ENCODE results near the gene ANKRD12.
"Not testable (repeated sequence)": the region's sequence is repeated elsewhere in the genome, so short reads cannot be mapped to it uniquely, and the experiment has no call there.

The ANKRD12 gene

GRCh38 chr18:9146224-9146623, 9.6 kb downstream of the ANKRD12 start:
- no peak for DNase-seq (ENCODE audit: low spot score)

GRCh38 chr18:9147440-9148202, 11.0 kb downstream of the ANKRD12 start:
- no peak for DNase-seq (ENCODE audit: low spot score)

DNA sequence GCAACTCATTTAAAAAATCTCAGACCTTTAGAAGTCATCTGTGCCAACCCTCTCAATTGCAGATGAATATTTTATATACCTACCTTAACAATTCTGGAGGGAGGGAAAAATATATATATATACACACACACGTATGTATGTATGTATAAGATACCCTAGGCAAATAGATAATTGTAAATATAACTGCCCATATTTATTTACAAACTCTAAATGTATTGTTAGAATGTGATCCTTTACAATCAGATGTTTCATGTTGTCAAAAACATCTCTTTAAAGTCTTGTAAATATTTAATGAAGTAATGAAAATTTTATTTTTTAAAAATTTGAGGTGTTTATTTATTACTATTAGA, 11.6 kb downstream of the ANKRD12 start:
- no peak for DNase-seq (ENCODE audit: low spot score)

GRCh38 chr18:9150121-9150520, 13.5 kb downstream of the ANKRD12 start:
- DNase-seq (ENCODE audit: low spot score): no peak

GRCh38 chr18:9153256-9153655, 16.7 kb downstream of the ANKRD12 start:
- DNase-seq (ENCODE audit: low spot score): no peak

DNA sequence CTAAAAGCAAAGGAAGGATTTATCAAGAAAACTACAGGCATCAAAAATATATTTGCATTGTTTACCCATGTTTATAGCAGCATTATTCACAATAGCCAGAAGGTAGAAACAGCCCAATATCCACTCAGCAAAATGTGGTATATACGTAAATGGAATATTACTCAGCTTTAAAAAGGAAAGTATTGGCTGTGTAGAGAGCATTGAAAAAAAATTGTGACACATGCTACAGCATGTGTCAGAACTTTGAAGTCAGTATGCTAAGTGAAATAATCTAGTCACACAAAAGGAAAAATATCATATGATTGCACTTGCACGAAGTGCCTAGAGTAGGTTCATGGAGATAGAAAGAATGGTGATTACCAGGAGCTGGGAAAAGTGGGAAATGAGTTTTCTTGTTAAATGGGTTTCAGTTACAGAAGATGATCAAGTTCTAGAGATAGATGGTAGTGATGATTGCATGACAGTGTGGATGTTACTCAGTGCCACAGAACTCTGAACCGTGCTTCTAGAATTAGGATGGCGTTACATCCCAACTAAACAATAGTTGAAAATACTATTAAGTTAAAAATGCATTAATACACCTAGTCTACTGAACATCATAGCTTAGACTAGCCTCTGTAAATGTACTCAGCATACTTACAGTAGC, 20.1 kb downstream of the ANKRD12 start:
- no peak for DNase-seq (ENCODE audit: low spot score)

GRCh38 chr18:9157806-9158205, 21.2 kb downstream of the ANKRD12 start:
- no peak for DNase-seq (ENCODE audit: low spot score)

GRCh38 chr18:9160014-9160413, 23.4 kb downstream of the ANKRD12 start:
- no peak for DNase-seq (ENCODE audit: low spot score)

DNA sequence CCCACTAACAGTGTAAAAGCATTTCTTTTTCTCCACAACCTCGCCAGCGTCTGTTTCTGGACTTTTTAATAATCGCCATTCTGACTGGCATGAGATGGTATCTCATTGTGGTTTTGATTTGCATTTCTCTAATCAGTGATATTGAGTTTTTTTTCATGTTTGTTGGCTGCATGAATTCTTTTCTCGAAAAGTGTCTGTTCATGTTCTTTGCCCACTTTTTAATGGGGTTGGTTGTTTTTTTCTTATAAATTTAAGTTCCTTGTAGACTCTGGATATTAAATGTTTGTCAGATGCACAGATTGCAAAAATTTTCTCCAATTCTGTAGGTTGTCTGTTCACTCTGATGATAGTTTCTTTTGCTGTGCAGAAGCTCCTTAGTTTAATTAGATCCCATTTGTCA, 26.1 kb downstream of the ANKRD12 start:
- DNase-seq (ENCODE audit: low spot score): not testable (repeated sequence)

DNA sequence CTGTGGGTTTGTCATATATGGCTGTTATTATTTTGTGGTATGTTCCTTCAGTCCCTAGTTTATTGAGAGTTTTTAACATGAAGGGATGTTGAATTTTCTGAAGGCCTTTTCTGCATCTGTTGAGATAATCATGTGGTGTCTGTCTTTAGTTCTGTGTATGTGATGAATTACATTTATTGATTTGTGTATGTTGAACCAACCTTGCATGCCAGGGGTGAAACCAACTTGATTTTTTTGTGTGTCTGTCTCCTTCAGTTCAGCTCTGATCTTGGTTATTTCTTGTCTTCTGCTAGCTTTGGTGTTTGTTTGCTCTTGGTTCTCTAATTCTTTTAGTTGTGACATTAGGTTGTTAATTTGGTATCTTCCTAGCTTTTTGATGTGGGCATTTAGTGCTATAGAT, 27.6 kb downstream of the ANKRD12 start:
- DNase-seq (ENCODE audit: low spot score): not testable (repeated sequence)

DNA sequence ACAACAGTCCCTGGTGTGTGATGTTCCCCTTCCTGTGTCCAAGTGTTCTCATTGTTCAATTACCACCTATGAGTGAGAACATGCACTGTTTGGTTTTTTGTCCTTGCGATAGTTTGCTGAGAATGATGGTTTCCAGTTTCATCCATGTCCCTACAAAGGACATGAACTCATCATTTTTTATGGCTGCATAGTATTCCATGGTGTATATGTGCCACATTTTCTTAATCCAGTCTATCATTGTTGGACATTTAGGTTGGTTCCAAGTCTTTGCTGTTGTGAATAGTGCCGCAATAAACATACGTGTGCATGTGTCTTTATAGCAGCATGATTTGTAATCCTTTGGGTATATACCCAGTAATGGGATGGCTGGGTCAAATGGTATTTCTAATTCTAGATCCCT, 29.3 kb downstream of the ANKRD12 start:
- DNase-seq (ENCODE audit: low spot score): not testable (repeated sequence)

- not testable (repeated sequence) for DNase-seq (ENCODE audit: low spot score)
These were observed 32.9 kb downstream of the ANKRD12 start for GRCh38 chr18:9169515-9169914.

DNA sequence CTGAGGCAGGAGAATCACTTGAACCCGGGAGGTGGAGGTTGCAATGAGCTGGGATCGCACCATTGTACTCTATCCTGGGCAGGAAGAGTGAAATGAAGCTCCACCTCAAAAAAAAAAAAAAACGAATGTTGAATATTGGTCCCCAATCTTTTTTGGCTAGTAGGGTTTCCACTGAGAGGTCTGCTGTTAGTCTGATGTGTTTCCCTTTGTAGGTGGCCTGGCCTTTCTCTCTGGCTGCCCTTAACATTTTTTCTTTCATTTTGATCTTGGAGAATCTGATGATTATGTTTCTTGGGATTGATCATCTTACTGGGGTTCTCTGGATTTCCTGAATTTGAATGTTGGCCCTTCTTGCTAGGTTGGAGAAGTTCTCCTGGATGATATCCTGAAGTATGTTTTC, 35.3 kb downstream of the ANKRD12 start:
- DNase-seq (ENCODE audit: low spot score): not testable (repeated sequence)

DNA sequence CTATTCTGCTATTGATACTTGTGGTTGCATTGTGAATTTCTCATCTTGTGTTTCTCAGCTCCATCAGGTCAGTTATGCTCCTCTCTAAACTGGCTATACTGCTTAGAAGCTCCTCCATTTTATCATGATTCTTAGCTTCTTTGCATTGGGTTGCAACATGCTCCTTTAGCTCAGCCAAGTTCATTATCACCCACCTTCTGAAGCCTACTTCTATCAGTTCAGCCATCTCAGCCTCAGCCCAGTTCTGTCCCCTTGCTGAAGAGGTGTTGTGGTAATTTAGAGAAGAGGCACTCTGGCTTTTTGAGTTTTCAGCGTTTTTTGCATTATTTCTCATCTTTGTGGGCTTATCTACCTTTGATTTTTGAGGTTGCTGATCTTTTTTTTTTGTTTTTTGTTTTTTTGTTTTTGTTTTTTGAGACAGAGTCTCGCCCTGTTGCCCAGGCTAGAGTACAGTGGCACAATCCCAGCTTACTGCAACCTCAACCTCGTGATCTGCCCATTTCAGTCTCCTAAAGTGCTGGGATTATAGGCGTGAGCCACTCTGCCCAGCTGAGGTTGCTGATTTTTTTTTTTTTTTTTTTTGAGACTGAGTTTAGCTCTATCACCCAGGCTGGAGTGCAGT, 36.0 kb downstream of the ANKRD12 start:
- no peak for DNase-seq (ENCODE audit: low spot score)

DNA sequence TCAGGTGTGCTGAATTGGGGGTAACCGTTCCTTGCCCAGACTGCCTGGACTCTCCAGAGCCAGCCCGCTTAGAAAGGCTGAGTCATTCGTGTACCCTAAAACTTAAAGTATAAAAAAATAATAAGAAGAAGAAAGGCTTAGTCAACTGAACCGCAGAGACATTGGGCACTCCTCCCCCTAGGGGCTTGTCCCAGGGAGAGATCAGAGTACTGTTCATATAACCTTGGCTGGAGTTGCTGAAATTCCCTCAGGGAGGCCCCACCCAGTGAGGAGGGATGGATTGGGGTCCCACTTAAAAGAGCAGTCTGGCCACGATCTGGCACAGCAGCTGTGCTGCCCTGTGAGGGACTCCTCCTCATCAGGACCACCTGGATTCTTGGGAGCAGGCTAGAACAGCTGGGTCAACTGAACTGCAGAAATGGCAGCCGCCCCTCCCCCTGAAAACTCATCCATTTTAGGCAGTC, 37.2 kb downstream of the ANKRD12 start:
- no peak for DNase-seq (ENCODE audit: low spot score)

GRCh38 chr18:9174302-9174701, 37.7 kb downstream of the ANKRD12 start:
- DNase-seq (ENCODE audit: low spot score): no peak

GRCh38 chr18:9175115-9175514, 38.5 kb downstream of the ANKRD12 start:
- DNase-seq (ENCODE audit: low spot score): no peak

DNA sequence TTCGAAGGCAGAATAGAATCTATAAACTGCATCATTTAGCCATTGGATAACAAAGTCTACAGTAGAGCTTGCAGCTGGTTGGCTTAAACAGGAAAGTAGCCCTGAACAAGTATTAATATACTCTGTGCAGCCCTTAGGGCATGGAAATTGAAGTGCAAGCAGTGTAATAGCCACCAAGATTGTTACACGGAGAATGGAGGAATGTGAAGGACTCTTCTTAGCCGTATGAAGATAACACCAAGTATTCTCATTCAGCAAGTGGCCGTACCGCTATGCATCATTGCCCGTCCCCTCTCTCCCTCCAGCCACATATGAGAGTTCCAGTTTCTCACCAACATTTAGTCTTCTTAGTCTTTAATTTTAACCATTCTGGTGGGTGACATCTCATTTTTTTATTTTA, 40.5 kb downstream of the ANKRD12 start:
- no peak for DNase-seq (ENCODE audit: low spot score)

DNA sequence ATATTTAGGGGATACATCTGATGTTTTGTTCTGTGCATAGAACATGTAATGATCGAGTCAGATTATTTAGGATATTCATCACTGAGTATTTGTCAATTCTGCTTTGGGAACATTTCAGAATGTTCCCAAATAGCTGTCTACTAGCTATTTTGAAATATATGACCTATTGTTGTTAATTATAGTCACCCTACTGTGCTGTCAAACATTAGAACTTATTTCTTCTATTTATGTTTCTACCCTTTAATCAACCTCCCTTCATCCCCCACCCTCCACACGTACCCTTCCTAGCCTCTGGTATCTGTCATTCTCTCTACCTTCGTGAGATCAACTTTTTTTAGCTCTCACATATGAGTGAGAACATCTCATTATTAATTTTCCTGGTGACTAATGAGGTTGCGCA, 40.9 kb downstream of the ANKRD12 start:
- no peak for DNase-seq (ENCODE audit: low spot score)

- no peak for DNase-seq (ENCODE audit: low spot score)
These were observed 42.0 kb downstream of the ANKRD12 start for GRCh38 chr18:9178557-9178956.

- DNase-seq (ENCODE audit: low spot score): no peak
These were observed 44.7 kb downstream of the ANKRD12 start for GRCh38 chr18:9181275-9181674.

DNA sequence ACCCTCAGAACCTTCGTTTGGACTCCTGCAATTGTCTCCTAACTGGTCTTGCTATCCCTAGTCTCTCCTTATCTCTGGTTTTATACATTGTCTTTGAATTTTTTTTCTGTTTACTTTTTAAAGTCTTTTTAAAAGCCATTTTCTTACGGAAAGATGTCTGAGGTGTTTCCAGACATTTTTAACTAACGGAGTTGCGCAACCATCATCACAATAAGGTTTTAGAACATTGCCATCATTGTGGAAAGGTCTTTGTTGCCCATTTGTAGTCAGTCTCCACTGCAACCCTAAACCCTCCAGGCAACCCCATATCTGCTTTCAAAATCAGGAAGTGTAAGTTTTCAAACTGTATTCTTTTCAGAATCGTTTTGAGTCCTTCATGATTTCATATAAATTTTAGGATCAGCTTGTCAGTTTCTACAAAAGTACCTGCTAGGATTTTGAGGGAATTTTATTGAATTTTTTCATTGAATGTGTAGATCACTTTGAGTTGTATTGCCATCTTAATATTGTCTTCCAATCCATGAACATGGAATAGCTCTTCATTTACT, 46.3 kb downstream of the ANKRD12 start:
- no peak for DNase-seq (ENCODE audit: low spot score)

DNA sequence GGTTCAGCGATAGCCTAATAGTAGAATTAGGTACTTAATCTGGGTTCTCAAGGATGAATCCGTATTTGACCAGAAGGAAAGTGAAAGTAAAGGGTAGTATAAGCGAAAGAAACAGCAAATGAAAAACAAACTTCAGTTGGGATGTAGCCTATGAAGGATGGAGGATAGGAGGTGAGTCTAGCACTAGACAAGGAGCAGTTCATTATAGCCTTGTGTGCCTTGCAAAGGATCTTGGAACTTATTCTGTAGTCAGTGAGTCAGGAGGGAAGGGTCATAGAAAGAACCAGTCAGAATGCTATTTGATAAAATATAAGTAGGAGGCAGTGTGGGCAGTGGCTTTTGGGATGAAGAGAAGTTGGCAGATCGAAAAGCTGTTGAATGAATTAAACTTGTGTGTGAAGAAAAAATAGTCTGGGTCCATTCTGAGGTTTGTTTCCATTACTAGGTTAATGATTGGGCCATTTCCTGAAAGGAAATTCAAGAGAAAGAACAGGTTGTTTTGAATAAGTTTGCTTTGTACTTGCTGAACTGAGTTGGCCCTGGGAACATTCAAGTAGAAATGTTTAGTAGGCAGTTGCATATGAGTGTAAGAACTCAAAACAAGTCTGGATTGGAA, 48.5 kb downstream of the ANKRD12 start:
- no peak for DNase-seq (ENCODE audit: low spot score)

Data from left forelimb (tissue), 1 donor.